ENCODE measurements around the gene DUOX1.

- TF ChIP-seq CTCF (IDR thresholded peaks at IDR 0.05): no peak
- no peak for TF ChIP-seq POLR2A (IDR thresholded peaks at IDR 0.05)
These were observed 22.4 kb downstream of the DUOX1 start for GRCh38 chr15:45151998-45152828.

Measured in adrenal gland (tissue), 5 donors.